SK-N-DZ (cell line): ENCODE measurements around the gene FLT4. TPM values are rescaled to one million over a fixed set of nuclear protein-coding genes. Genes with fewer than 3 reads are reported as not detected.
"Not testable (repeated sequence)": the region's sequence is repeated elsewhere in the genome, so short reads cannot be mapped to it uniquely, and the experiment has no call there.

Source experiments
- DNase-seq: peaks from one replicate; pipeline ENCODE4 v3.0.0-alpha.2; 2015; ENCODE audit warnings: low spot score
- polyA plus RNA-seq, 2 experiments: library from polyadenylated mRNA; depleted of rRNA; stranded (reverse); fragments of >200 nt; gene quantifications; 2 replicates each; pipeline ENCODE4 v1.2.3, GENCODE V29; 2014

Gene FLT4
- polyA plus RNA-seq (2014; cell fraction: cytosol; rRNA removed) = 1.2 and 1.5 TPM in 2 replicates
- 1.3 and 5.8 TPM in 2 replicates for polyA plus RNA-seq (2014; cell fraction: nucleus; rRNA removed)

DNA sequence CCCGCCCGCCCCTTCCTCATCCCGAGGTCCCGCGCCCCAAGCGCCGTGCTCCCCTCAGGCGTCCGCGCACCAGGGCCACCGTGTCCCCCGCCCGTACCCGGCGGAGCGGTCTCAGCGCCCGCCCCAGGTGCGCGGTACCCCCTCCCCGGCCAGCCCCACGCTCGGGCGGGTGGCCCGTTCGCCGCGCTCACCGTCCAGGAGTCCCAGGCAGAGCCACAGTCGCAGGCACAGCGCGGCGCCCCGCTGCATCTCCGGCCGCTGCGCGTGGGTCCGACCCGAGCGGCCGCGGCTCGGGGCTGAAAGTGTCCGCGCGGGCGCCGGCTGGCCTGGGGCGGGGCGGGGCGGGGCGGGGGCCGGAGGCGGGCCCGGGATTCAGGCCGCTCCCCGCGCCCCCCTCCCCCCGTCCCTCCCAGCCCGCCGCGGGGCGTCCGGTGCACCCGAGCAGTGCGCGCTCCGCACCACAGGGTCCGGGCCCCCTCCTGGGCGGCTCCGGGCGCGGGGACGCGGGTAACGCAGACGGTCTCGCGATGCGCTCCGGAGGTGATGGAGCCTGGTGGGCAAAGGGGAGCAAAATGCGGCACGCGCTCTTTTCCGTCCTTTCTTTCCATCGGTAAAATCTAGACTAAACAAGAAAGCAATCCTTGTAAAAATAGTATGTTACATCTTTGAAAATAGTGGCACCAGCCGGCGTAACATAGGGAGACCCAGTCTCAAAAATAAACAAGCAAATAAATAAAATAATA, at the start of gene FLT4:
Gene FLT4 (minus strand): TSS at position 304 of the 743 bp plus-strand sequence. CDS start 55 bp downstream, at position 249.
- no peak for DNase-seq

DNA sequence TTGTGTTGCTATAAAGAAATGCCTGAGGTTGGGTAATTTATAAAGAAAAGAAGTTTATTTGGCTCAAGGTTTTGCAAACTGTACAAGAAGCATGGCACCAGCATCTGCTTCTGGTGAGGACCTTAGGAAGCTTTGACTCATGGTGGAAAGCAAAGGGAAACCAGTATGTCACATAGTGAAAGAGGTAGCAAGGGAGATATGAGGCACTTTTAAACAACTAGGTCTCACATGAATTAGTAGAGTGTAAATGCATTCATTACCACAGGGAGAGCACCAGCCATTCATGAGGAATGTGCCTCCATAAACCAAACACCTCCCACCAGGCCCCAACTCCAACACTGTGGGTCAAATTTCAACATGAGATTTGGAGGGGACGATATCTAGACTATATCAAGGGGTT, 49.6 kb upstream of the FLT4 start:
- no peak for DNase-seq

DNA sequence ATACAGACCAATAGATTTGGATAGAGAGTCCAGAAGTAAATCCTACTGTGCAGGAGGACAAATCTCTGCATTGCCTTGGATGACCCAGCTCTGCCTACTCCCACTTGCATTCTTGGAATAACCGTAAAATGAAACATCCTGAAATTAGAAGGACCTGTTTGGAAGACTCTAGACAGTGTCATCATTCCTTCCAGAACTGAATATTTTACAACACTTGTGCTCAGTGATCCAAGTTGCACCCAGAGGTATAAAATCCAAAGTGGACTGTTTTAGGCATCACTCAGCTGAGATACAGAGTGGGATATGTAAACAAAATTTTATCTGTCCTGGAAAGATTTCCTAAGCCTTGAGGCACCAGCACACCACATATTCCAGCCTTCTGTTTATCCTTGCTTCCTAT, 46.7 kb upstream of the FLT4 start:
- no peak for DNase-seq

DNA sequence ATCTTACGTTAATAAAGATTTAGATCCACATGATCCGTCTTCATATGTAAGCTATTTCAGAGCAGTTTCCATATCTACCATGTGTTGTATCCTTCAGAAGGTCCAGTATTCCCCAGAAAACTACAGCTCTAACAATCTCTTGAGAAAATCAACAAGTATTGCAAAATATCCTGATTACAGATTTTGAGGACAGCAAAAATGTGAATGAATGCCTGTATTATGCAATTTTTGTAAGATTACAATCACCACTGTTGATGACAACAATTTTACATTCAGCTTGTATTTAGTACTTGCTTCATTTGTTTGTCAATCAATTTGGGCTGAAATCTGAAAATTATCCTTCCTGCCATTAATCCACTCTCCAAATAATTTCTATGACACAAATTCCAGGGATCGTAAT, 43.0 kb upstream of the FLT4 start:
- no peak for DNase-seq

DNA sequence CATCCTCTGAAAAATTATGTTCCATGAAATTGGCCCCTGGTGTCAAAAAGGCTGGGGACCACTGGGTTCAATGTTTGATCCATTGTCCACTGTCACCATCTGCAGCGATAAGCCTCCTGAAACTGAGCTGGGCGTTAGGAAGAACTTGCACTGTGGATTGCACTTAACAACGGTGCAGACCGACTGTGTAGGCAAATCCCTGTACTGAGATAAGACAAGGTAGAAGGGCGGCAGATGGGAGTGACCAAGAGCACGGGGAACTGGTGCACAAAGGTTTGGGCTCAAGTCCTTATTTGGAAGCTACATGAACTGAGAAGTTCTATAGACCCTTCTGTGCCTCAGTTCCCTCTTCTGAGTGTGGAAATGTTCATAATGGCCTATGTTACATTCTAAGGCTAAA, 41.6 kb upstream of the FLT4 start:
- DNase-seq = no peak

DNA sequence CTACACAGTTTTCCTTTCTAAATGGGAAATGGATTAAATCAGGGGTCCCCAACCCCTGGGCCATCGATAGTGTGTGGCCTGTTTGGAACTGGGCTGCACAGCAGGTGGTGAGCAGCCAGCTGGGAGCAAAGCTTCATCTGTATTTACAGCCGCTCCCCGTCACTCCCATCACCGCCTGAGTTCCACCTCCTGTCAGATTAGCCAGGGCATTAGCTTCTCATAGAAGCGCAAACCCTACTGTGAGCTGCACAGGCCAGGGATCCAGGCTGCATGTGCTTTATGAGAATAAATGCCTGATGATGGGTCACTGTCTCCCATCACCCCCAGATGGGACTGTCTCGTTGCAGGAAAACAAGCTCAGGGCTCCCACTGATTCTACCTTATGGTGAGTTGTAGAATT, 41.2 kb upstream of the FLT4 start:
- no peak for DNase-seq

DNA sequence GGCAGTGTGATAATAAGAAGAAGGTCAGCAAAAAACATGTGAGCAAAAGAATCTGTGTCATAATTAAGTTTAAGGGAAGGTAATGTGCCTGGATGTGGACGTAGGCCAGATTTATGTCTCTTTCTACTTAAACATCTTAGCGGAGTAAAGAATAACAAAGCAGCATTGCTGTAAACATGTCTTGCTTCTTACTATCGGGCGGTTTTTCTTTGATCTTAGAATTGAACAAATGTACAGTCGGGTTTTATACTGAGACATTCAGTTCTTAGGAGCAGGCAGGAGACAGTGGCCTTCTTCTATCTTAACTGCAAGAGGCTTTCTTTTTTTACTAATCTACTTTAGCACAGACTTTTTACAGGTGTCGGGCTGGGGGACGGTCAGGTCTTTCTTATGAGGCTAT, 40.4 kb upstream of the FLT4 start:
- DNase-seq = no peak

DNA sequence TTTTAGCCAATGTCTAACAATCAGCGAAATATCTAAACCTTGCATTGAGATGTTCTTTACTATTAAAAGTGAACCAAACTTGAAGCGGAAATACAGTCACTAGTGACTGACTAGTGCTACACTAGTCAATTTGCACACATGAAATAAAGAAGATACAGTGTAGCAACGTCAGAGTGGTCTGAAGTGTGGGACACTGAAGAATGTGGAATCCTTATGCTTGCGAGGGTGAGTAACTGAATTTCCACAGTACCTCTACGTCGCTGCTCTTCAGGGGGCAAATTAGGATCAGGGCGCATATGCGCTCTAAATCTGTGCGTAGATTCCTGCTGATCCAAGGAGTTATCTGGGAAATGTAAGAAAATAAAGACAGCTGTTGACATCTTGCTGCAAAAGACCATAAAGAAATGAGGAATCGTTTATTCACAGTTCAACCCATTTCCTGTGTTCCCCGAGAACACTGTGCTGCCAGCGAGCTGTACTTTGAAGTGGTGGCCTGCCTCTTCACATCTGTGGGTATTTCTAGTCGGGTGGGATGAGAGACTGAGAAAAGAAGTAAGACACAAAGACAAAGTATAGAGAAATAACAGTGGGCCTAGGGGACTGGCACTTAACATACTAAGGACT, 39.8 kb upstream of the FLT4 start:
- DNase-seq = no peak

DNA sequence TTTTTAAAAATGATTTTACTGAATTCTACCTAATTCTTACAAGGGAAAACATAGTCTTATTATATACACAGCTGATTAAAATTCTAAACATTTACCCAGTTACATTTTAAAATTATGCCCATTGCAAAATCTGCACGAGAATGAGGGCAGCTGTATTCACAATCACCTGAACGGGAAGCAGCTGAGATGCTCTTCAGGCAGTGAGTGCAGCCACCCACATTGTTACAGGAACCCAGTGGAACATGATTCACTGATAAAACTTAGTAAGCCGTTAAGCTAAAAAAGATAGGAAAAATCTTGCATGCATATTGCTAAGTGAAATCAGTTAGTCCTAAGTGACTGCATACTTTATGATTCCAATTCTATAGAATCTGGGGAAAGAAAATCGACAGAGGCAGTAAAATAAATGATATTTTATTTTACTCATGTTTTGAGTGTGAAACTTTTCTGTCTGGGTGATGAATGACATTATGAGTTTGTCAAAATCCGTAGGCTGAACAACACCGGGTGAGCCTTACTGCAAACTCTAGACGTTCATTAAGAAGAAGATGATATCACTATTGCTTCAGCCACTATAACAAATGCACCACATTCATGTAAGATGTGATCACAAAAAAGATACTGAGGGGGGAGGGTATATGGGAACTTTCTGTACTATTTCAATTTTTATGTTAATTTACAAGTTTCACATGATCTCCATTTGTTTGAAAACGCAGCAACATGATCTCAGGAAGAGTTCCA, 39.1 kb upstream of the FLT4 start:
- no peak for DNase-seq

DNA sequence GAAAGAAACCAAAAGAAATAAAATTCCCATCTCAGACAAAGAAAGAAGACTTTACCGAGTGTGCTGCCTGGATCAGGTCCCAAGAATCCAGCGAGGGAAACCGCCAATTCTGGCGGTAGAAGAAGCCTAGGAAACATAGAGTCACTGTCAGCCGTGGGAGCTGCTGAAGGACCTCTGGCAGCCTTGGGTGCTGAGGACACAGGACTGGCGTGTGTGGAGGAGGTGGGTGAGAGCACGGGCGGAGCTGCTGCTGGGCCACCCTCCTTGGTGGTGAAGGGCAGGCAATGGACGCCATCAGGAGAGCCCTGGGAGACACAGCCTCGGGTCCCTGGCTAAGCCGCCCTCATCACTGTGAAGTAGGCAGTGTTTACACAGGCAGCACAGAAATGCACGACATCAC, 37.4 kb upstream of the FLT4 start:
- not testable (repeated sequence) for DNase-seq

DNA sequence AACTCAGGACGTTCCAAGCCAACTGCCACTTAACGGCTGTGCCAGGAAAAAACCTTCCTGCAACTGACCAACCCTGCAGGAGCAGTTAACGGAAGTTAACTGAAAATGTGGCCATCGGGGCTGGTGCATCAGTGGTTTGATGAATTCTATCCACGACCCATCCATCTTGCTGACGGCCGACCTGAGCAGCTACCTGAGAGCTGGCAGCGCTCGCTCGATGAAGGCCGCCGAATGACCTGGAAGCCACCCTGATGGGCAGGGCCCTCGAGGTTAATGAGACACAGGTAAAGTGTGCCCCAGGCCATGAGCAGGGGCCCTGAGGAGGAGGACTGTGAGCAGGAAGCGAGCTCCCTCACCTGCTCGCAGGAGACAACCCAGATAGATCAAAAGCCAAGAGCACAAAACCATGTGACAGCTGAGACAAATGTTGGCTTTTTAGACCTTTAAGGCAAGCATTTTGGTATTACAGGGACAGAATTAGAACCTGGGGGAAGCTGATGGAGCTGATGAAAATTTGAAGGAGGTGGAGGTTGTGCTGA, 35.3 kb upstream of the FLT4 start:
- no peak for DNase-seq

DNA sequence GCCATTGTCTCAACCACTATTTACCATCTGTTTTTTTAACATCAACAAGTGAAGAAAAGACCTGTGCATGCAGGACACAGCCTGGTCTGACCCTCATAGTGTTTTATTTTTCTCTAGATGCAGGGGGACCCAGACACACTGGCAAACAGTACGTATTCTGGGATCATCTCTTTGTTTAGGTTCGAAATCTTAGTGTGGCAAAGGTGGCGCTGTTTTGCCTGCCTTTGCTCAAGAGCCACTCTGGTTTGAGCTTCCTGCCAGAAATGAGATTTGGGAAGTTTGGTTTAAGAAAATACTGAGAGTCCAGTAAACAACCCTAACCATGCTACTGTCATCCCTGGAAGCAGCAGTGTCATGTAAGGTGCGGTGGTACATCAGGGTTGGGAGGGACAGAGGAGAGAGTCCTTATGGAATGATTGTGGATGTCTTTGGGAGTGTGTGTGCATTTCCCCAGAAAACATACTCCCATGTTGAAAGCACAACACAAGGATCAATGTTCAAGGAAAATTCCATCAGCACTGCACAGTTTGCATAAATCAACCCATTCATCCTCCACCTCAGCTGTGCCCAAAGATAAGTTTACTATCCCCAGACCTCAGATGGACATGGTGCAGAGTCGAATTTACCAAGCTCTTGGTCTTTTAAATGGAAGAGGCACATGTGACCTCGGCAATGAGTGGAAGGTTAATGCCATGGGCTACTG, 34.0 kb upstream of the FLT4 start:
- DNase-seq = no peak

DNA sequence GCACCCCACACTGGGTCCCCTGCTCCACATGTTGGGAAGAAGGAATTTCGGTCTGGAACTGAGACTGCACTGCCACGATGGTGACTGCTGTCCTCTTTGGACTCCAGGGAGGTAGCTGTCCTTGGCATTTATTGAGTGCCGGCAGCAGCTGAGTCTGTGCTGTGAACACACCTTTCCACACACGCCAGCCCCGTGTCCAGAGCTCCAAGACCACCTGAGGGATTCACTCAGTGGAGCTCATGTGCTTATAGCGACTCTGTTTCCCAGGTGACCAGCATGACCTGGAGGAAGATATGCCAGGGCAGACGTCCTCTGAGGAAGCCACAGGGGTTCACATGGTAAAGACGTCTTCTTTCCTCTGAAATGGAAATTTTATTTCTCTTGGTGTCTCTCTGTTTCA, 33.2 kb upstream of the FLT4 start:
- DNase-seq = no peak

DNA sequence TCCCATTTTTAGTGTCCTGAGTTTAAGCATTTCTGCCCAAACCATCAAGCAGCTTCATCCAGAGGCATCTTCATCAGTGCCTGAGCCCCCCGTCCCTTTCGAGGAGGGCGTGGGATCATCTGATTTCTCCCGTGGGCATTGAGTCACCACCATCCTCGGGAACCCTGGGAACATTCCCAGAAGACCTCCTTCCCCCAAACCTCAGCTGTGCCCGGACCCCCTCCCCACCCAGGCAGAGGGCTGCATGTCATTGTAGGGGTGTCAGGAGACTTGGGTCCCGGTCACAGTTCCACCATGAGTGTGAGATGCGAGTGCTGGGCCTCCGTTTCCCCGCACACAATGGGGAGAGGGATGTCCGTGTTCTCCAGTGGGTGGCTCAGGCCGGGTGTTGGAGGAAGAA, 32.6 kb upstream of the FLT4 start:
- DNase-seq = not testable (repeated sequence)

DNA sequence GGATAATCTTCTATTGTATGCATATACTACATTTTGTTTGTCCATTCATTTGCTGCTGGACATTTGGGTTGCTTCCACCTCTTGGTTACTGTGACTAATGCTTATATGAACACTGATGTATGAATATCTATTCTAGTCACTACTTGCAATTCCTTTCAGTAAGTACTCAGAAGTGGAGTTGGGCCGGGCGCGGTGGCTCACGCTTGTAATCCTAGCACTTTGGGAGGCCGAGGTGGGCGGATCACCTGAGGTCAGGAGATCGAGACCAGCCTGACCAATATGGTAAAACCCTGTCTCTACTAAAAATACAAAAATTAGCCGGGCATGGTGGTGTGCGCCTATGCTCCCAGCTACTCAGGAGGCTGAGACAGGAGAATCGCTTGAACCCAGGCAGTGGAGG, 28.9 kb upstream of the FLT4 start:
- DNase-seq = not testable (repeated sequence)

DNA sequence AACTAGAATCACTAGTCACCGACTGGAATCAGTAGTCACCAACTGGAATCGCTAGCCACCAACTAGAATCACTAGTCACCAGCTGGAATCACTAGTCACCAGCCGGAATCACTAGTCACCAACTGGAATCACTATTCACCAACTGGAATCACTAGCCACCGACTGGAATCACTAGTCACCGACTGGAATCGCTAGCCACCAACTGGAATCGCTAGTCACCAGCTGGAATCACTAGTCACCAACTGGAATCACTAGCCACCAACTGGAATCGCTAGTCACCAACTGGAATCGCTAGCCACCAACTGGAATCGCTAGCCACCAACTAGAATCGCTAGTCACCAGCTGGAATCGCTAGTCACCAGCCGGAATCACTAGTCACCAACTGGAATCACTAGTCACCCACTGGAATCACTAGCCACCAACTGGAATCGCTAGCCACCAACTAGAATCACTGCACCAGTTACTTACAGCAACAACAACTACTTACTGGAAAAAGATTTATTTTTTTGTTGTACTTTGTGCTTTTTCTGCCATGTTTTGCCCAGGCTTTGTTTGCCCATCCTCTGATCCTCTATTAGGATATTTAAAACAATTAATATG, 25.7 kb upstream of the FLT4 start:
- no peak for DNase-seq

DNA sequence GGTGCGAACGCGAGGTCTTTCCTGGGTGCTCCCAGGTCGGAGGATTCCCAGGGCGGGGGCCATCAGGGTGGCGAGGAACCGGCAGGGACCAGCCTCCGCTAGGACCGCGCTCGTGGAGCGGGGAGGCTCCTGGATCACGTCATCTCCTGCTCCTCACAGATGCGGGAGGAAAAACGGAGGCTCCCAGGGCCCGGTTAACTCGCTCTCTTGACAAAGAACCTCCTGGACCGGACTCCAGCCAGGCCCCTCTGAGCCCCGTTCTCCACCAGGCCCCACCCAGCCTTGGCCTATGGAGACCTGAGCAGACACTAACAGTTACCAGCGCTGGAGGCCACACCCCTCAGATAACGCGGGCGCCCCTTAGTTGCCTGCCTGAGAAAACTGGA, 24.7 kb upstream of the FLT4 start:
- DNase-seq = not testable (repeated sequence)

DNA sequence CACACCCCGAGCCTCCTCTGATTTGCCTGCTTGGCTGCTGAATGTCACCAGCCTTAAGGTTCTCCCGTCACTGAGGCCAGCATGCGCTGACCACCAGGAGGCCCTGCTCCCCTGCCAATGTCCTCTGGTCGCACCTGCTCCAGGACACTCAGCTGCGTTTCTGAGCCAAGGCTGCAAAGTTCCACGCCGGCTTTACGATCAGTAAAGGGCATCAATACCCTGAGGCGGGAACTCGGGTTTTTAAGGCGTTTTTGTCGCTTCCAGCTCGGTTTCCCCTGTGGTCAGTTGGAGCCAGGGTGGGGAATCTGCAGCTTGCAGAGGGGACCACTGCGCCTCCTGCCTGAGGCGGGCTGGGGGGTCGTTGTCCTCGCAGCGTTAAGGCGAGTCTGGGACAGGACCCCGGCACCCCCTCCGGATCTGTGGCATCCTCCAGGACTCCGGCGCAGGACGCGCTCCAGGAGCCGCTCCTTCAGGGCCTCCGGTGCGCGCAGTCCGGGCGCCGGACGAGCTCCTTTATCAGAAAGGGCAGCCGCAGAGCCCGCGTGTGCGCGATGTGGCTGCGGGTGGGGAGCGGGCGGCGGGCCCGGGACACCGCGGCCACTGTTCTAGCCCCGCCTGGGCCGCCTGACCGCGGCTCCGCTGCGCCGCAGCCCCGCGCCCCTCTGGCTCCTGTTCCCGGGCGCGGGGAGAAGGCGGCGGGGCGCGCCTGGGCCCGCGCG, 24.1 kb upstream of the FLT4 start:
- no peak for DNase-seq

DNA sequence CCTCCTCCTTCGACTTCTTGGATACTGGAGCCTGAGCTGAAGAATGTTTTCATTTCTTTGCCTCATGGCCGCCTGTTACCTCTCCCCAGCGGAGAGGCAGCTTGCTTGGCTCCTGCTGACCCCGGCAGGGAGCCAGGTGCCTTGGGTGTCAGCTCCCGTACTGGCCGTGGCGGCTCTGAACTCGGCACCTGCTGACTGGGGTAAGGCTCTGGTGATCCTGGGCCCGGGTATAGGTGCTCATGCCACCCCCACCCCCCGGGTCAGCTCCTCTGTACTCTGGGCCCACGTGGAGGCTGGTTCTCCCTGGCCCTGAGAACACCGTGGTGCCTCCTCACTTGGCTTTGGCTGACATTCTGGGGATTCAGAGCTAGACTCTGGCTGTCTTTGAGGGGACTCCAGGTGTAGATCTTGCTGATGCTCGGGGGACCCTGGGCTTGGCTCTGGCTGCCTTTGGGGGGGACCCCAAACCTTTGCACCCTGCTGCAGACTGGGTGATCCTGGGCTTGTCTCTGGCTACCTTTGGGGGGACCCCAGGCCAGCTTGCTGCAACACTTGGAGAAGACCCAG, 22.6 kb upstream of the FLT4 start:
- DNase-seq = not testable (repeated sequence)
